ENCODE data around the gene SSX5.
"Not testable (repeated sequence)": the region's sequence is repeated elsewhere in the genome, so short reads cannot be mapped to it uniquely, and the experiment has no call there.

SSX5 gene

GRCh38 chrX:48196745-48197201 lies at the start of gene SSX5:
Gene SSX5, minus strand, starts transcription at chrX:48196795. Its CDS starts 1,437 bp downstream, at chrX:48195358.
- H3K27me3 ChIP-seq (ENCODE audit: control insufficient read depth, insufficient read depth, low read length): no peaks in the 10 kb centered on the region
- H3K36me3 ChIP-seq (ENCODE audit: control insufficient read depth, insufficient read depth, low read length): no peaks in the 10 kb centered on the region
- no peak within 1 kb of the TSS for H3K4me3 ChIP-seq (ENCODE audit: low read depth, low read length)
- H3K27ac ChIP-seq (ENCODE audit: low read depth, low read length): no peak within 1 kb of the TSS
- no peaks in the 10 kb centered on the region for H3K4me1 ChIP-seq (ENCODE audit: control insufficient read depth, insufficient read depth, low read length)
- H3K9ac ChIP-seq (ENCODE audit: low read depth, low read length): no peak within 1 kb of the TSS
- H3K9me3 ChIP-seq (ENCODE audit: control insufficient read depth, insufficient read depth, low read length): peaks cover 13% of the 10 kb centered on the region

- H3K36me3 ChIP-seq (ENCODE audit: control insufficient read depth, insufficient read depth, low read length); H3K27ac ChIP-seq (ENCODE audit: low read depth, low read length); H3K4me1 ChIP-seq (ENCODE audit: control insufficient read depth, insufficient read depth, low read length); H3K27me3 ChIP-seq (ENCODE audit: control insufficient read depth, insufficient read depth, low read length); H3K9ac ChIP-seq (ENCODE audit: low read depth, low read length); H3K4me3 ChIP-seq (ENCODE audit: low read depth, low read length): not testable (repeated sequence)
- peaks cover 31% of the 10 kb centered on the region for H3K9me3 ChIP-seq (ENCODE audit: control insufficient read depth, insufficient read depth, low read length)
These were observed 27.6 kb upstream of the SSX5 start for GRCh38 chrX:48224196-48224595.

GRCh38 chrX:48214341-48214740 lies 17.7 kb upstream of the SSX5 start:
- not testable (repeated sequence) for H3K9ac ChIP-seq (ENCODE audit: low read depth, low read length); H3K4me3 ChIP-seq (ENCODE audit: low read depth, low read length); H3K27me3 ChIP-seq (ENCODE audit: control insufficient read depth, insufficient read depth, low read length); H3K4me1 ChIP-seq (ENCODE audit: control insufficient read depth, insufficient read depth, low read length); H3K27ac ChIP-seq (ENCODE audit: low read depth, low read length); H3K36me3 ChIP-seq (ENCODE audit: control insufficient read depth, insufficient read depth, low read length)
- peaks cover 20% of the 10 kb centered on the region for H3K9me3 ChIP-seq (ENCODE audit: control insufficient read depth, insufficient read depth, low read length)

GRCh38 chrX:48190024-48190423 lies 6.6 kb downstream of the SSX5 start:
- H3K27me3 ChIP-seq (ENCODE audit: control insufficient read depth, insufficient read depth, low read length); H3K27ac ChIP-seq (ENCODE audit: low read depth, low read length); H3K36me3 ChIP-seq (ENCODE audit: control insufficient read depth, insufficient read depth, low read length); H3K9me3 ChIP-seq (ENCODE audit: control insufficient read depth, insufficient read depth, low read length); H3K4me3 ChIP-seq (ENCODE audit: low read depth, low read length); H3K9ac ChIP-seq (ENCODE audit: low read depth, low read length); H3K4me1 ChIP-seq (ENCODE audit: control insufficient read depth, insufficient read depth, low read length): not testable (repeated sequence)

GRCh38 chrX:48181882-48182281 lies 14.7 kb downstream of the SSX5 start:
- not testable (repeated sequence) for H3K4me3 ChIP-seq (ENCODE audit: low read depth, low read length); H3K9ac ChIP-seq (ENCODE audit: low read depth, low read length); H3K36me3 ChIP-seq (ENCODE audit: control insufficient read depth, insufficient read depth, low read length); H3K4me1 ChIP-seq (ENCODE audit: control insufficient read depth, insufficient read depth, low read length); H3K27ac ChIP-seq (ENCODE audit: low read depth, low read length); H3K9me3 ChIP-seq (ENCODE audit: control insufficient read depth, insufficient read depth, low read length); H3K27me3 ChIP-seq (ENCODE audit: control insufficient read depth, insufficient read depth, low read length)

GRCh38 chrX:48180811-48181210 lies 15.8 kb downstream of the SSX5 start:
- H3K9ac ChIP-seq (ENCODE audit: low read depth, low read length): no peak overlapping the region
- H3K9me3 ChIP-seq (ENCODE audit: control insufficient read depth, insufficient read depth, low read length): peaks cover 9% of the 10 kb centered on the region; the same call in 1 of the 2 replicates
- H3K27me3 ChIP-seq (ENCODE audit: control insufficient read depth, insufficient read depth, low read length): no peaks in the 10 kb centered on the region
- H3K36me3 ChIP-seq (ENCODE audit: control insufficient read depth, insufficient read depth, low read length): no peaks in the 10 kb centered on the region
- H3K27ac ChIP-seq (ENCODE audit: low read depth, low read length): no peak overlapping the region
- H3K4me1 ChIP-seq (ENCODE audit: control insufficient read depth, insufficient read depth, low read length): no peaks in the 10 kb centered on the region
- H3K4me3 ChIP-seq (ENCODE audit: low read depth, low read length): no peak overlapping the region

GRCh38 chrX:48179691-48180090 lies 16.9 kb downstream of the SSX5 start:
- Histone ChIP-seq H3K27me3 (ENCODE audit: control insufficient read depth, insufficient read depth, low read length) (no peaks in the 10 kb centered on the region), H3K4me1 (ENCODE audit: control insufficient read depth, insufficient read depth, low read length) (no peaks in the 10 kb centered on the region), H3K36me3 (ENCODE audit: control insufficient read depth, insufficient read depth, low read length) (no peaks in the 10 kb centered on the region), H3K9ac (ENCODE audit: low read depth, low read length) (no peak overlapping the region), H3K4me3 (ENCODE audit: low read depth, low read length) (no peak overlapping the region), H3K9me3 (ENCODE audit: control insufficient read depth, insufficient read depth, low read length) (peaks cover 12% of the 10 kb centered on the region; the same call in 1 of the 2 replicates), H3K27ac (ENCODE audit: low read depth, low read length) (no peak overlapping the region)

GRCh38 chrX:48166322-48166721 lies 30.3 kb downstream of the SSX5 start:
- not testable (repeated sequence) for H3K27me3 ChIP-seq (ENCODE audit: control insufficient read depth, insufficient read depth, low read length); H3K27ac ChIP-seq (ENCODE audit: low read depth, low read length)
- H3K9me3 ChIP-seq (ENCODE audit: control insufficient read depth, insufficient read depth, low read length): peaks cover 26% of the 10 kb centered on the region

GRCh38 chrX:48165241-48165640 lies 31.4 kb downstream of the SSX5 start:
- no peaks in the 10 kb centered on the region for H3K27me3 ChIP-seq (ENCODE audit: control insufficient read depth, insufficient read depth, low read length)
- H3K9me3 ChIP-seq (ENCODE audit: control insufficient read depth, insufficient read depth, low read length): peaks cover 23% of the 10 kb centered on the region
- H3K27ac ChIP-seq (ENCODE audit: low read depth, low read length): no peak overlapping the region
- no peaks in the 10 kb centered on the region for H3K4me1 ChIP-seq (ENCODE audit: control insufficient read depth, insufficient read depth, low read length)
- no peak overlapping the region for H3K4me3 ChIP-seq (ENCODE audit: low read depth, low read length)
- H3K9ac ChIP-seq (ENCODE audit: low read depth, low read length): no peak overlapping the region
- H3K36me3 ChIP-seq (ENCODE audit: control insufficient read depth, insufficient read depth, low read length): no peaks in the 10 kb centered on the region

More at GRCh38 chrX:48166322-48166721, 30.3 kb downstream of the SSX5 start:
- not testable (repeated sequence) for H3K4me3 ChIP-seq (ENCODE audit: low read depth, low read length); H3K4me1 ChIP-seq (ENCODE audit: control insufficient read depth, insufficient read depth, low read length); H3K36me3 ChIP-seq (ENCODE audit: control insufficient read depth, insufficient read depth, low read length); H3K9ac ChIP-seq (ENCODE audit: low read depth, low read length)

GRCh38 chrX:48156014-48156413 lies 40.6 kb downstream of the SSX5 start:
- Histone ChIP-seq H3K4me3 (ENCODE audit: low read depth, low read length) (no peak overlapping the region), H3K9me3 (ENCODE audit: control insufficient read depth, insufficient read depth, low read length) (peaks cover 20% of the 10 kb centered on the region)

GRCh38 chrX:48154796-48155195 lies 41.8 kb downstream of the SSX5 start:
- no peaks in the 10 kb centered on the region for H3K36me3 ChIP-seq (ENCODE audit: control insufficient read depth, insufficient read depth, low read length)
- no peaks in the 10 kb centered on the region for H3K27me3 ChIP-seq (ENCODE audit: control insufficient read depth, insufficient read depth, low read length)
- peaks cover 24% of the 10 kb centered on the region for H3K9me3 ChIP-seq (ENCODE audit: control insufficient read depth, insufficient read depth, low read length)
- H3K9ac ChIP-seq (ENCODE audit: low read depth, low read length): no peak overlapping the region
- no peak overlapping the region for H3K4me3 ChIP-seq (ENCODE audit: low read depth, low read length)
- no peak overlapping the region for H3K27ac ChIP-seq (ENCODE audit: low read depth, low read length)
- no peaks in the 10 kb centered on the region for H3K4me1 ChIP-seq (ENCODE audit: control insufficient read depth, insufficient read depth, low read length)

More at GRCh38 chrX:48156014-48156413, 40.6 kb downstream of the SSX5 start:
- Histone ChIP-seq H3K9ac (ENCODE audit: low read depth, low read length) (no peak overlapping the region), H3K27ac (ENCODE audit: low read depth, low read length) (no peak overlapping the region), H3K27me3 (ENCODE audit: control insufficient read depth, insufficient read depth, low read length) (no peaks in the 10 kb centered on the region), H3K4me1 (ENCODE audit: control insufficient read depth, insufficient read depth, low read length) (no peaks in the 10 kb centered on the region), H3K36me3 (ENCODE audit: control insufficient read depth, insufficient read depth, low read length) (no peaks in the 10 kb centered on the region)

- H3K4me3 ChIP-seq (ENCODE audit: low read depth, low read length): no peak overlapping the region
- H3K4me1 ChIP-seq (ENCODE audit: control insufficient read depth, insufficient read depth, low read length): no peaks in the 10 kb centered on the region
- no peak overlapping the region for H3K27ac ChIP-seq (ENCODE audit: low read depth, low read length)
- peaks cover 23% of the 10 kb centered on the region for H3K9me3 ChIP-seq (ENCODE audit: control insufficient read depth, insufficient read depth, low read length)
- no peaks in the 10 kb centered on the region for H3K27me3 ChIP-seq (ENCODE audit: control insufficient read depth, insufficient read depth, low read length)
- H3K36me3 ChIP-seq (ENCODE audit: control insufficient read depth, insufficient read depth, low read length): no peaks in the 10 kb centered on the region
- no peak overlapping the region for H3K9ac ChIP-seq (ENCODE audit: low read depth, low read length)
These were observed 42.8 kb downstream of the SSX5 start for GRCh38 chrX:48153769-48154168.
